ENCODE results near the gene FARS2. TPM values are rescaled to one million over a fixed set of nuclear protein-coding genes. Genes with fewer than 3 reads are reported as not detected.

The FARS2 gene
- total RNA-seq, 1 experiment from 2014 or later: 17.8 TPM

DNA sequence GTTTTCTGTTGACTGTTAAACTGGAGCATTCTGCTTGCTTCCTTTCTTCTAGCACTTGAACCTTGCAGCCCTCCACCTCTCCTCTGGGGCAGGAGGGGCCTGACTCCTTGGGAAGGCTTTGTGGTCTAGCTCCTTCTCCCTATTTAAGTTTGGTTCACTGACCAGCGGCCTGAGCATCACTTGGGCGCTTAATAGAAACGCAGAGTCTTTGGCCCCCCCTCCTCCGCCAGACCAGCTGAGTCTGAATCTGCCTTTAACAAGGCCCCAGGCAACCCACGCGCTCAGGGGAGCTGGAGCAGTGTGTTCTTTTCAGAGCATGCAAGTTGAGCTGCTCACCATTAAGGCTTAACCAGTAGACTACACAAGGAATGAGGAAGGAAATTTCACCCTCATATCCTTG, 519.7 kb downstream of the FARS2 start:
- ChIA-PET POLR2A (ENCODE audit: low non-redundant PET) (interaction anchor here (0.7 kb wide), 1 partner anchor 223 kb away, joined by 3 read pairs; no protein-coding TSS in a partner anchor), CTCF (no interaction called here)
- no TSS peak for BruUV-seq (replicated peaks)
- H3K36me3 ChIP-seq (ENCODE audit: insufficient read depth, low read length, poor library complexity, severe bottlenecking): no peaks in the 10 kb centered on the region
- no peak overlapping the region for H3K4me3 ChIP-seq (ENCODE audit: low read depth, low read length, poor library complexity, severe bottlenecking)
- intact Hi-C loops (cut with micrococcal nuclease; ENCODE audit: unreplicated experiment): no loop called here
- DNase-seq (ENCODE audit: low spot score): no peak
- H3K4me1 ChIP-seq (ENCODE audit: insufficient read depth, low read length, poor library complexity, severe bottlenecking): no peaks in the 10 kb centered on the region
- H3K27ac ChIP-seq (ENCODE audit: low read depth, low read length, poor library complexity, severe bottlenecking): no peak overlapping the region
- no peaks in the 10 kb centered on the region for H3K9me3 ChIP-seq (ENCODE audit: low read depth, low read length, poor library complexity, severe bottlenecking)
- TF ChIP-seq EZH2 (IDR thresholded peaks at IDR 0.05; ENCODE audit: borderline replicate concordance, low read depth, low read length, poor library complexity, severe bottlenecking): no peak
- TF ChIP-seq, protein P1, sequence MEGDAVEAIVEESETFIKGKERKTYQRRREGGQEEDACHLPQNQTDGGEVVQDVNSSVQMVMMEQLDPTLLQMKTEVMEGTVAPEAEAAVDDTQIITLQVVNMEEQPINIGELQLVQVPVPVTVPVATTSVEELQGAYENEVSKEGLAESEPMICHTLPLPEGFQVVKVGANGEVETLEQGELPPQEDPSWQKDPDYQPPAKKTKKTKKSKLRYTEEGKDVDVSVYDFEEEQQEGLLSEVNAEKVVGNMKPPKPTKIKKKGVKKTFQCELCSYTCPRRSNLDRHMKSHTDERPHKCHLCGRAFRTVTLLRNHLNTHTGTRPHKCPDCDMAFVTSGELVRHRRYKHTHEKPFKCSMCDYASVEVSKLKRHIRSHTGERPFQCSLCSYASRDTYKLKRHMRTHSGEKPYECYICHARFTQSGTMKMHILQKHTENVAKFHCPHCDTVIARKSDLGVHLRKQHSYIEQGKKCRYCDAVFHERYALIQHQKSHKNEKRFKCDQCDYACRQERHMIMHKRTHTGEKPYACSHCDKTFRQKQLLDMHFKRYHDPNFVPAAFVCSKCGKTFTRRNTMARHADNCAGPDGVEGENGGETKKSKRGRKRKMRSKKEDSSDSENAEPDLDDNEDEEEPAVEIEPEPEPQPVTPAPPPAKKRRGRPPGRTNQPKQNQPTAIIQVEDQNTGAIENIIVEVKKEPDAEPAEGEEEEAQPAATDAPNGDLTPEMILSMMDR (conservative IDR thresholded peaks at IDR 0.05; ENCODE audit: low read depth, low read length): no peak
- H3K27me3 ChIP-seq (replicated peaks; ENCODE audit: insufficient read depth, low read depth, low read length, poor library complexity): no peaks in the 10 kb centered on the region

DNA sequence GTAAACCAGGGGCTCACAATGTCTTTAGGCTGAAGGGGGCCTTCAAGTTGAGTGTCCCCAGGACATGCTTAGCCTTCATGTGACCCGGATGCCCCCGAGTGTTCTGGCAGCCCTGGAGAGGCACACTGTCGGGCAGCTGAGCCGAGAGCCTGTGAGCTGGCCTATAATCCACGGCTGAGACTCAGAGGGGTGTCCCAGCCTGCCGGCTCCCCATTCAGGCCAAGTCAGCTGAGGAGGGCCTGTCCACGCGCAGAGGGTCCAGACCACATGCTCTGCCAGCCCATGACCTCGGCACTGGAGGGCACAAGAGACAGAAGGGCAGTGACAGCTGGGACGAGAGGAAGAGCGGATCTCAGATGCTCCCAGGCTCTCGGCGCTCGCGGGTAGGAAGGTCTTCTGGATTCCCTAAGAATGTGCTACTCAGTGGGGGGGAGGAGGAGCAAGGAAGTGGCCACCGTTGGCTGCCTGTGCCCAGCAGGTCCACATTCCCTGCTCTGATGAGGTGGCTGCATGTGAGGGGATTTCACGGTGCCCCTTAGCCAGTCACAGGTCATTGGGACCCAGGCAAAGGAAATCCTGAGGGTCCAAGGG, 520.7 kb downstream of the FARS2 start:
- no peak for DNase-seq (ENCODE audit: low spot score)
- intact Hi-C loops (cut with micrococcal nuclease; ENCODE audit: unreplicated experiment): no loop called here
- BruUV-seq (replicated peaks): no TSS peak
- Histone ChIP-seq H3K27me3 (replicated peaks; ENCODE audit: insufficient read depth, low read depth, low read length, poor library complexity) (no peaks in the 10 kb centered on the region), H3K36me3 (ENCODE audit: insufficient read depth, low read length, poor library complexity, severe bottlenecking) (no peaks in the 10 kb centered on the region), H3K27ac (ENCODE audit: low read depth, low read length, poor library complexity, severe bottlenecking) (no peak overlapping the region), H3K4me1 (ENCODE audit: insufficient read depth, low read length, poor library complexity, severe bottlenecking) (no peaks in the 10 kb centered on the region), H3K4me3 (ENCODE audit: low read depth, low read length, poor library complexity, severe bottlenecking) (no peak overlapping the region), H3K9me3 (ENCODE audit: low read depth, low read length, poor library complexity, severe bottlenecking) (no peaks in the 10 kb centered on the region)
- ChIA-PET CTCF (no interaction called here), POLR2A (ENCODE audit: low non-redundant PET) (no interaction called here)
- TF ChIP-seq, protein P1 (conservative IDR thresholded peaks at IDR 0.05; ENCODE audit: low read depth, low read length): no peak
- no peak for TF ChIP-seq EZH2 (IDR thresholded peaks at IDR 0.05; ENCODE audit: borderline replicate concordance, low read depth, low read length, poor library complexity, severe bottlenecking)

DNA sequence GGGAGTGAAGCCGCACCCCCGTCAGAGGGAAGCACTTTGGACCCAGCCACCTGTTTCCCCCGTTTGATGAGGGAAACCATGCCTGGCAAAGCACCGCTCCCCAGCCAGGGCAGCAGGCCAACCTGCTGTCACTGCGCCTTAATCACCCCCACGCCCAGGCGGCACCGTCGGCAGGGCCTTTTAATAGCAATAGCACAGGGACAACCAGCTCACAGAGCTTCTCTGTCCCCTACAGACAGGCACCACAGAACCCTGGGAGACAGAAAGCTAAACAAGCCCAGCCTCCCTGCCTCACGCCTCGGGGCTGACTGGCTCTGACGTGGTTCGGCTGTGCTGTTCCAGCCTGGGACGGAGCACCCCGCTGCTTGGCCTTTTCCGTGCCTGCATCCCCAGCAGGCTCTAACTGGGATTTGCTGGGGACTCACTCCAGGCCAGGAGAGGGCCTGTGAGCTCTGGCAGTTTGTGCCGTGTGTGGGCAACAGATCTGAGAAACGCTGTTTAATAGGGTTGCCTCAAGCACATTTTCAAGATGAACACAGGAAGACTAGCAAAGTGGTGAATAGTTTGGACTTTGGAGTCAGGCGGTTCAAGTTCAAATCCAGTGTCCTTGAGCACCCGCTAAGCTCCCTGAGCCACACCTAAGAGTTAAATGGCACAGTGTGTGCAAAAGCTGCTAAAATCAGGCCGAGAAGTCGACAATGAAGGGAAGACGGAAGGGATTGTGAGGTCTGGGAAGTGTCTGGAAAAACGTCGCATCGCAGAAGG, 521.7 kb downstream of the FARS2 start:
- no peak overlapping the region for H3K4me3 ChIP-seq (ENCODE audit: low read depth, low read length, poor library complexity, severe bottlenecking)
- CTCF ChIA-PET: no interaction called here
- H3K27me3 ChIP-seq (replicated peaks; ENCODE audit: insufficient read depth, low read depth, low read length, poor library complexity): no peaks in the 10 kb centered on the region
- no peaks in the 10 kb centered on the region for H3K9me3 ChIP-seq (ENCODE audit: low read depth, low read length, poor library complexity, severe bottlenecking)
- DNase-seq (ENCODE audit: low spot score): no peak
- no TSS peak for BruUV-seq (replicated peaks)
- POLR2A ChIA-PET (ENCODE audit: low non-redundant PET): no interaction called here
- intact Hi-C loops (cut with micrococcal nuclease; ENCODE audit: unreplicated experiment): no loop called here
- H3K36me3 ChIP-seq (ENCODE audit: insufficient read depth, low read length, poor library complexity, severe bottlenecking): no peaks in the 10 kb centered on the region
- H3K4me1 ChIP-seq (ENCODE audit: insufficient read depth, low read length, poor library complexity, severe bottlenecking): no peaks in the 10 kb centered on the region
- no peak for TF ChIP-seq EZH2 (IDR thresholded peaks at IDR 0.05; ENCODE audit: borderline replicate concordance, low read depth, low read length, poor library complexity, severe bottlenecking)
- TF ChIP-seq, protein P1 (conservative IDR thresholded peaks at IDR 0.05; ENCODE audit: low read depth, low read length): no peak
- H3K27ac ChIP-seq (ENCODE audit: low read depth, low read length, poor library complexity, severe bottlenecking): no peak overlapping the region

All from A673 (cell line).